T-helper 1 cell (primary cell): ENCODE results near the gene FLII.
"Not testable (repeated sequence)": the region's sequence is repeated elsewhere in the genome, so short reads cannot be mapped to it uniquely, and the experiment has no call there.

Experiments used
- DNase-seq, 5 donors: peaks; one replicate each; pipeline ENCODE4 v3.0.0-alpha.2; 2012 to 2020
- total RNA-seq, 4 donors: gene quantifications; one replicate each; lab custom pipeline; 2026; lab: John Stamatoyannopoulos, UW

FLII gene
- total RNA-seq: 144 to 192 (median 176) reads per million in 4 donors

- peak; percentile 33 to 59 (median 41) for DNase-seq
These were observed at the start of gene FLII for GRCh38 chr17:18258356-18259038. Gene FLII, minus strand, starts transcription at chr17:18258738. Its CDS starts 48 bp downstream, at chr17:18258690.

GRCh38 chr17:18303206-18303605, 44.7 kb upstream of the FLII start:
- DNase-seq: not testable (repeated sequence)

DNA sequence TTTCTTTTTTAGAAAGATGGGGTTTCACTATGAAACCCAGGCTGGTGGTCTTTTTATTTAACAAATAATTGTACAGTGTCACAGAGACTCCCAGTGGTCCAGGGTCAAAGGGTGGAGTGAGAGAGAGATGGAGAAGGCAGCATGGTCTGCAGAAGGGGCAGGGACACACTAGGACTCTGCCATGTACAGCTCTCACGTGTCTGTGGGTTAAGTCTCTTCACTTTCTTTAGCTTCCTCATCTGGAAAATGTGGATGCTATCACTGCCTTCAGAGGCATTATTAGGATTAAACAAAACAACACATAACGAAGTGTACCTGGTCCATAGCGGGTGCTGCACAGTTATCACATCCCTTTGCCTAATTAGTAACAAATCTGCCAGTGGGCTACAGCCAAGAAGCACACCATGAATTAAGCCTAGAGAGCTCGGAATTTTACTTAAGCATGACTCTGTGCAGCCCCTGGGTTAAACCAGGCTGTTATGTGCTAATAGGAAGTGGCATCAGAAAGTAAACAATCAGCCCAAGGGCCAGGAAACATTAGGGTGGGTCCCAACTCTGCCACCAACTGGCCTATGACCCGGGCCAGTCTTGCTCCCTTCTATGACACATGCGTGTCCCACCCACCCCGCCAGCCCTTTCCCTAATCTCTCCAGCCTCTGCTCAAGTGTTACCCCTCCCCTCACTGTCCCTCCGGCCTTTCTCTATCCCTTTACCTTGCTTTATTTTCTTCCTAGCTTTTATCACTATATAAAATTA, 42.4 kb upstream of the FLII start:
- DNase-seq: no peak

DNA sequence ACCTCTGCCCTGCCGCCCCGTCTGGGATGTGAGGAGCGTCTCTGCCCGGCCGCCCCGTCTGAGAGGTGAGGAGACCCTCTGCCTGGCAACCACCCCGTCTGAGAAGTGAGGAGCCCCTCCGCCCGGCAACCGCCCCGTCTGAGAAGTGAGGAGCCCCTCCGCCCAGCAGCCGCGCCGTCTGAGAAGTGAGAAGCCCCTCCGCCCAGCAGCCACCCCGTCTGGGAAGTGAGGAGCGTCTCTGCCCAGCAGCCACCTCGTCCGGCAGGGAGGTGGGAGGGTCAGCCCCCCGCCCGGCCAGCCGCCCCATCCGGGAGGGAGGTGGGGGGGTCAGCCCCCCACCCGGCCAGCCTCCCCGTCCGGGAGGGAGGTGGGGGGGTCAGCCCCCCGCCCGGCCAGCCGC, 39.5 kb upstream of the FLII start:
- not testable (repeated sequence) for DNase-seq

GRCh38 chr17:18291718-18292540, 33.4 kb upstream of the FLII start:
- no peak for DNase-seq

- DNase-seq: no peak
These were observed 26.8 kb upstream of the FLII start for GRCh38 chr17:18285296-18285695.

- DNase-seq: no peak
These were observed 23.2 kb upstream of the FLII start for GRCh38 chr17:18281788-18282187.

DNA sequence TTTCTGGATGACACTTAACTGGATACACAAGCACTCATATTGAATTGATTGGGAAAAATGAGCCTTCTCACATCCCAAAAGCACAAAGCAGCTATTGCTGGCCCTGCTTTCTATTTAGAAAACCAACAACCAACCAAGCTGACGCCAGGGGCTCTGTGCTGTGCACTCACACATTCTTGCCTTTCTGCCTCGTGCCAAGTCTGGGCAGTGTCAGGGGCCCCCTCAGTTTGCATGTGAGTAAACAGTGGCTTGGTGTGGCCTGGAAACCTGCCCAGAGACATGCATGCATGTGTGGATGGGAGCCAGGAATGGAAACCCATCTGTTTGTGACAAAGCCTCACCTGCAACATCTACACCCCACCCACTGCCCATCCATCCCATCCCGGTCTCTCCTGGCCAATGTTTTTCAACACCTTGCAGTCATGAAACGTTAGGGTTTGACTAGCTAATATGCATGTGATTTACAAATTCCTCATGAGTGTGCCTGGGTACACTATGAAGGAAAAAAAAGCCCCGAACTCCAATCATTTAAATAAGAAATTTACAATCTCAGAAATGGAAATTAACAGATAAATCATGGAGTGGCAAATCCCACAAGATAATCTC, 22.3 kb upstream of the FLII start:
- DNase-seq: no peak

- no peak for DNase-seq
These were observed 21.7 kb upstream of the FLII start for GRCh38 chr17:18280249-18280648.

DNA sequence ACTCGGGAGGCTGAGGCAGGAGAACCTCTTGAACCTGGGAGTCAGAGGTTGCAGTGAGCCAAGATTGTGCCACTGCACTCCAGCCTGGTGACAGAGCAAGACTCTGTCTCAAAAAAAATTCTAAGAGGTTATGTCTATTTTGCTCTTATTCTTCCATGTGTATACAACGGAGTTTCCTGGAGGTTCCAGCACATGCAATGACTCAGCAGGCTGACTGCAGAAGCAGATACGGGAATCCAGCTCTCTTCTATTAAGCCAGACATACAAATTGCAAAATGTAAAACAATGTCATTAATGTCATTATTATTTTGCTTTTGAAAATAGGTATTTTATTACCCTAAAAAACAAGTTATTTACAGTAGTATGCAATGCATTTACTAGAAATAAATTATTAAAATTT, 20.3 kb upstream of the FLII start:
- DNase-seq: no peak

DNA sequence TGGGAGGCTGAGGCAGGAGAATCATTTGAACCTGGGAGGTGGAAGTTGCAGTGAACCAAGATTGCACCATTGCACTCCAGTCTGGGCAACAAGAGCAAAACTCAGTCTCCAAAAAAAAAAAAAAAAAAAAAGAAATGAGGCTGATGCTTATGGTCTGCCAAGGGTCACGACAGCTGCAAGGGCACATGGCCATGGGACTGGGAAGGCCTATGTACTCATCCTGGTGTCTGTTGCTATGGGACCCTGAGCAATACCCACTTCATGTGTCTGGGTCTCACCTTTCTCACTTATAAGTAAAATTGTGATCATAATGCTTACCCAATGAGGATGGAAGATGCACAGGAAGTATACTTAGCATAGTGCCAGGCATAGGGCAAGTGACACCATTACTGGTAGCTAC, 18.5 kb upstream of the FLII start:
- no peak for DNase-seq

DNA sequence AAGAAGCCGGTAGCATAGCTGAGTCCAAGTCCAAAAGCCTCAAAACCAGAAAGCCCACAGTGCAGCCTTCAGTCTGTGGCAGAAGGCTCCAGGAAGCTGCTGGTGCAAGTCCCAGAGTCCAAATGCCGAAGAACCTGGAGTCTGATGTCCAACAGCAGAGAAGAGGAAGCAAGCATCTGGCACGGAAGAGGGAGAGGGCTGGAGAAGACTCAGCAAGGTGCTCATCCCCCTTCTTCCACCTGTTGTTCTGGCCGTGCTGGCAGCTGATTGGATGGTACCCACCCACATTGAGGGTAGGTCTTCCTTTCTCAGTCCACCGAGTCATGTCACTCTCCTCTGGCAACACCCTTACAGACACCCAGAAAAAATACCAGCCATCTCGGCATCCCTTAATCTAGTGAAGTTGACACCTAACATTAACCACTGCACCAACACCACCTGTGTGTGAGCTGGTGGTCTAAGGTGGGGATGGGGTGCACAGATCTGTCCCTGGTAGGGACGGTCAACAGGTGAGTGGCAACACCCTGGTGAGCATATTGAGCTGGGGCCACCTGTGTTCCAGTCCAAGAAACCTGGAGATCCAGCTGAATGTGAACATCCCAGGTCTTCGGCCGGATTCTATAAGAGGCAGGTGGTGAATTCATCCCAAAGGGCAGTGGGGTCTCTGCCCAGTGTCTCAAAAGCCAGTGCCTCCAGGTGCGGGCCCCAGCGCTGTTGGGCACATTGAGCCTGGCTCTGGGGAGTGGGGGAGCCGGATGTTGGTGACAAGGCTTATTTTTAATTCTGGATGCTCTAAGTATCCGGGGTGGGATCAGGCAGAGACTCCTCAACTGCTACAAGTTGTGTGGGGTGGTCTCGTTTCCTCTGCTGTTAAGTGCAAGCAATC, 11.8 kb upstream of the FLII start:
- DNase-seq: no peak

DNA sequence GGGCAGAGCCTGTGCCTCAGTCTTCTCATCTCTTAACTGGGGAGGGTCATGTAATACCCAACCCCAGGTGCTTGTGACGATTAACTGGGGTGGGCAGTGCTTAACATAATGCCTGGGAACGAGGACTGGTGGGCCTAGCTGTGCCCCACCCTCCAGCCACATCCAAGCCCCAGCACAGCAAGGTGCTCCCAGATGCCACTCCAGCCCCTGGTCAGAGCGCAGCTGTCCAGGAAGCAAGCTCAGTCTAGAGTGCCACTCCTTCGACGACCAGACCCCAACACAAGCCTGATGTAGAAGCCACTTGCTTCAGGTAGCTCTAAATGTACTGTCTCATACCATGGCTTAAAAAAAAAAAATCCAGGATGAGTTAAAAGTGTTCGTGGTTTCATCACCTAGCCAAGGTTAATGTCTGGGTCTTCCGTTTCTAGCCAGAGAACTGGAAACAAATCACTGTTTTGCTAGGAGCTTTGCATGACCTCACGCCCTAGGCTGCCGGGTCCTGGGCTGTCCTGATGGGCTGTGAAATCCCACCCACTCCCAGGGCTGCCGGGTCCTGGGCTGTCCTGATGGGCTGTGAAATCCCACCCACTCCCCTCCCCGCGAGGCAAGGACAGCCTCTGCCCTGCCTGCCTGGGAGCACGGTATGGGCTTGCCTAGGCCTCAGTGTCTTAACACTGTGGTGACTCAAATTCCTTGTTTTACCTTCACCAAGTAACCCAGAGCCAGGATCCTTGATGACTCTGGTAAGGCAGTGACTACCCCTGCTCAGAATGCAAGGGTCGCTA, 9.6 kb upstream of the FLII start:
- DNase-seq: peak in 1 of 5 donors; percentile 16

- DNase-seq: no peak
These were observed 8.8 kb upstream of the FLII start for GRCh38 chr17:18267366-18267765.

- DNase-seq: no peak
These were observed 5.5 kb upstream of the FLII start for GRCh38 chr17:18263885-18264682.

GRCh38 chr17:18262641-18263040, 4.1 kb upstream of the FLII start:
- no peak for DNase-seq

GRCh38 chr17:18262111-18262510, 3.6 kb upstream of the FLII start:
- no peak for DNase-seq

- DNase-seq: no peak
These were observed 3.1 kb upstream of the FLII start for GRCh38 chr17:18261659-18262058.

DNA sequence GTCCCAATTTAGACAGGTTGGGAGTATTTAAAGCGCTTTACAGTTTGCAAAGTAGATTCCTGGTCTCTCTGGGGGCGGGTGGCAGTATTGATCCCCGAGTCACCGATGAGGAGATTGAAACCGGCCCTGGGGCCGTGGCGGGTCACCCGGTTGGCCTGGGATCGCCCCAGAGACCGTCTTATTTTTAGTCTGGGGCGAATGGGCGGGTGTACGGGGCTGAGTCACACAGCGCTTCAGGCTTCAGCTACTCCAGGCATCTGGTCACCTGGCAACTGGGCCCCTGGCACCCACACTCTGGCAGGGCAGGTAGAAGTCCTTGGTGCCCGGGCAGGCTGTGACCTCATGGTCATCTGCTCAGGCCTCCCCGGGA, 2.6 kb upstream of the FLII start:
- no peak for DNase-seq
